Measurements from ENCODE around the gene TOMM40. TPM values are rescaled to one million over a fixed set of nuclear protein-coding genes. Genes with fewer than 3 reads are reported as not detected.

TOMM40 gene
- total RNA-seq, 3 donors from 2014 or later, result 47.9 to 82.6 (median 53.5) TPM

- intact Hi-C loops (cut with DNase I, micrococcal nuclease), result no loop called here
- peaks cover 8% of the 10 kb centered on the region for H3K36me3 ChIP-seq (ENCODE audit: low read depth)
- peak in 1 of 3 donors; percentile 42 for DNase-seq
- H3K4me1 ChIP-seq (ENCODE audit: low read depth), result peaks cover 15% of the 10 kb centered on the region
- TF ChIP-seq CTCF (IDR thresholded peaks at IDR 0.05), result no peak
- no peak for ATAC-seq
- H3K4me3 ChIP-seq, result peak overlapping the region; percentile 25
- H3K9me3 ChIP-seq, result no peaks in the 10 kb centered on the region
Observed at GRCh38 chr19:44889830-44890365, 1.2 kb upstream of the TOMM40 start.

DNA sequence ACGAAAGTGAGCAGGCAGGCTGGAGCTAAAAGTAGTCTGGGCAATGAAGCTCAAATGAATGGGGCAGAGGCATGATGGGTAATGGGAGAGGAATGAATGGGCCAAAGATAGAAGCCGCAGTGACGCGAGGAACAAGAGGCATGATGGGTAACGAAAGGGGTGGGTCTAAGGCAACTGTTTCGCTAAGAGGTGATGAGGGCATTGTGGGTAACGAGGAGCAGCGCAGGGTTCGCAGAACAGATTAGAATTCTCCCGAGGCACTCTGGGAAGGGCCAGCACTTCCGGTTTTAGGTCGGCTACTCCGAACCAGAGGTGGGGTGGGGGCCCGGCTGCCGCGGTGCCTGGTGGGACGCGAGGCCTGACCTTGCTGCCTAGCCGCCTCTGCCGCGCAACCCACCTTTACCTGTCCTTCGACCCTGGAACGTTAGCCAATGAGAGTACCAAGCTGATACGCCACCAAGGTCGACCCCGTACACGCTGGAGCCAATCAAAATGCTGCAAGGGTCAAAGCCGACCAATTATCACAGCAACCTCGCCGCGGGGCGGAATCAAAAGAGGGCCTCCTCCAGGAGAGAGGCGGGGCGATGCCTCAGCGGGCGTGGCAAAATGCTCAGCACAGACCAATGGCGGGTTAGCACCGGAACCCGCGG lies 563 bp upstream of the TOMM40 start:
- intact Hi-C loops (cut with DNase I, micrococcal nuclease), result no loop called here

GRCh38 chr19:44892932-44893331 lies 1.9 kb downstream of the TOMM40 start:
- no peak for DNase-seq
- Histone ChIP-seq H3K36me3 (ENCODE audit: low read depth) (peaks cover 8% of the 10 kb centered on the region), H3K4me1 (ENCODE audit: low read depth) (peaks cover 15% of the 10 kb centered on the region), H3K9me3 (no peaks in the 10 kb centered on the region), H3K4me3 (no peak overlapping the region)
- ATAC-seq, result no peak
- intact Hi-C loops (cut with DNase I, micrococcal nuclease), result no loop called here
- no peak for TF ChIP-seq CTCF (IDR thresholded peaks at IDR 0.05)

More for the DNA sequence above, 563 bp upstream of the TOMM40 start:
- DNase-seq, result peak in 2 of 3 donors; percentile 96 to 100
- H3K4me3 ChIP-seq, result peak overlapping the region; percentile 25
- H3K9me3 ChIP-seq, result no peaks in the 10 kb centered on the region
- peaks cover 15% of the 10 kb centered on the region for H3K4me1 ChIP-seq (ENCODE audit: low read depth)
- ATAC-seq, result peak; percentile 88
- H3K36me3 ChIP-seq (ENCODE audit: low read depth), result peaks cover 8% of the 10 kb centered on the region
- no peak for TF ChIP-seq CTCF (IDR thresholded peaks at IDR 0.05)

DNA sequence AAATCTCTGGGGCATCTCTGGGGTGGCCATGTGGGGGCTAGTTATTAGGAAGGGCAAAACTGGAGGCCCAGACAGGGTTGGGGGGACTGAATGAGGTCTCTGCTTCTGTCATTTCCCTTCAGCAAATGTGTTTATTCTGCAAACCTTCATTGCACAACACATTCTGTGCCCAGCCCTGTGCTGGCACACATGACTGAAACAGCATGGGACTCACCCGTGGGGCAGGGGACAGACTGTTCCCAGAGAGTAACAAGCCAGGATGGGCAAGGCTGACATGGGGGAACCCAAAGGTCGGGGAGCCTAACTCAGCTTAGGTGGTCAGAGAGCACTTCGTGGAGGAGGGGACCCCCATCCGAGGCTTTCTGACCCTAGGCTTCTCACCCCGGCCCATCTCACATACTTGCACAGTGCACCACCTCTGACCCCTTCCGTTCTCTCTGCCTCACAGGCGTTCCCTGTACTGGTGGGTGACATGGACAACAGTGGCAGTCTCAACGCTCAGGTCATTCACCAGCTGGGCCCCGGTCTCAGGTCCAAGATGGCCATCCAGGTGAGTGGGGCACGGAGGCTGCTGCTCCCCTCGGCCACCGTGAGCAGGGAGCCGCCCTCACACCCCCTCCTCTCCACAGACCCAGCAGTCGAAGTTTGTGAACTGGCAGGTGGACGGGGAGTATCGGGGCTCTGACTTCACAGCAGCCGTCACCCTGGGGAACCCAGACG lies 2.4 kb downstream of the TOMM40 start:
- peaks cover 8% of the 10 kb centered on the region for H3K36me3 ChIP-seq (ENCODE audit: low read depth)
- TF ChIP-seq CTCF (IDR thresholded peaks at IDR 0.05), result no peak
- peaks cover 15% of the 10 kb centered on the region for H3K4me1 ChIP-seq (ENCODE audit: low read depth)
- no peaks in the 10 kb centered on the region for H3K9me3 ChIP-seq
- no peak for ATAC-seq
- no peak overlapping the region for H3K4me3 ChIP-seq
- DNase-seq, result no peak
- intact Hi-C loops (cut with DNase I, micrococcal nuclease), result no loop called here

GRCh38 chr19:44894052-44894400 lies 3.0 kb downstream of the TOMM40 start:
- intact Hi-C loops (cut with DNase I, micrococcal nuclease), result no loop called here
- DNase-seq (no peak), ATAC-seq (no peak)
- no peak for TF ChIP-seq CTCF (IDR thresholded peaks at IDR 0.05)
- Histone ChIP-seq H3K4me1 (ENCODE audit: low read depth) (peaks cover 15% of the 10 kb centered on the region), H3K4me3 (no peak overlapping the region), H3K9me3 (no peaks in the 10 kb centered on the region), H3K36me3 (ENCODE audit: low read depth) (peaks cover 8% of the 10 kb centered on the region)

Data from mucosa of descending colon (tissue), 3 donors.